Stimulated activated naive CD4-positive, alpha-beta T cell treated with Interleukin-2 at 50 U/mL for 16 hours (primary cell): Measurements from ENCODE around the gene LZTR1.

ENCODE experiments used
- DNase-seq: peaks from one replicate; lab custom pipeline; 2025; lab: John Stamatoyannopoulos, UW

LZTR1 gene

GRCh38 chr22:20951151-20951931 is 30.8 kb upstream of the LZTR1 start:
- no peak for DNase-seq

GRCh38 chr22:20951932-20952380 is 30.1 kb upstream of the LZTR1 start:
- DNase-seq, result no peak

GRCh38 chr22:20952544-20953341 is 29.4 kb upstream of the LZTR1 start:
- no peak for DNase-seq

GRCh38 chr22:20953342-20953608 is 28.8 kb upstream of the LZTR1 start:
- DNase-seq, result no peak

- no peak for DNase-seq
Observed at GRCh38 chr22:20953668-20954500, 28.2 kb upstream of the LZTR1 start.

- DNase-seq, result no peak
Observed at GRCh38 chr22:20955548-20955947, 26.5 kb upstream of the LZTR1 start.

GRCh38 chr22:20956258-20957101 is 25.6 kb upstream of the LZTR1 start:
- DNase-seq, result no peak

GRCh38 chr22:20957102-20957682 is 24.9 kb upstream of the LZTR1 start:
- DNase-seq, result no peak

GRCh38 chr22:20957683-20958431 is 24.2 kb upstream of the LZTR1 start:
- no peak for DNase-seq

- DNase-seq, result no peak
Observed at GRCh38 chr22:20959578-20960461, 22.3 kb upstream of the LZTR1 start.

GRCh38 chr22:20960609-20961008 is 21.5 kb upstream of the LZTR1 start:
- no peak for DNase-seq

- no peak for DNase-seq
Observed at GRCh38 chr22:20962491-20962945, 19.6 kb upstream of the LZTR1 start.

GRCh38 chr22:20963201-20964052 is 18.7 kb upstream of the LZTR1 start:
- no peak for DNase-seq

- DNase-seq, result no peak
Observed at GRCh38 chr22:20964090-20964798, 17.9 kb upstream of the LZTR1 start.

- DNase-seq, result no peak
Observed at GRCh38 chr22:20964799-20965103, 17.3 kb upstream of the LZTR1 start.

GRCh38 chr22:20965104-20965887 is 16.8 kb upstream of the LZTR1 start:
- DNase-seq, result no peak
